ENCODE measurements around the gene ECE1. TPM values are rescaled to one million over a fixed set of nuclear protein-coding genes. Genes with fewer than 3 reads are reported as not detected.

Gene ECE1
- total RNA-seq, 4 donors from 2014 or later = 45.6 to 175 (median 59.1) TPM

GRCh38 chr1:21295002-21295401, 4.7 kb upstream of the ECE1 start:
- Histone ChIP-seq H3K27ac (peak overlapping the region in 1 of 2 donors; percentile 35), H3K4me3 (no peak overlapping the region), H3K36me3 (no peaks in the 10 kb centered on the region), H3K4me1 (no peaks in the 10 kb centered on the region), H3K27me3 (no peaks in the 10 kb centered on the region), H3K9me3 (no peaks in the 10 kb centered on the region)
- DNase-seq = no peak
- intact Hi-C loops (cut with DNase I; ENCODE audit: low total_unique reads) = no loop called here
- TF ChIP-seq CTCF (IDR thresholded peaks at IDR 0.05) = no peak
- TF ChIP-seq POLR2A (IDR thresholded peaks at IDR 0.05) = no peak

GRCh38 chr1:21294266-21294989, 4.2 kb upstream of the ECE1 start:
- H3K4me1 ChIP-seq = peaks cover 0 to 5% of the 10 kb centered on the region in 2 donors
- intact Hi-C loops (cut with DNase I; ENCODE audit: low total_unique reads) = no loop called here

GRCh38 chr1:21293537-21294265, 3.4 kb upstream of the ECE1 start:
- Histone ChIP-seq H3K27me3 (no peaks in the 10 kb centered on the region), H3K9me3 (no peaks in the 10 kb centered on the region), H3K36me3 (no peaks in the 10 kb centered on the region), H3K4me1 (peaks cover 0 to 7% of the 10 kb centered on the region in 2 donors), H3K27ac (peak overlapping the region; percentile 39 to 45), H3K4me3 (no peak overlapping the region)
- TF ChIP-seq POLR2A (IDR thresholded peaks at IDR 0.05) (no peak), CTCF (IDR thresholded peaks at IDR 0.05) (no peak)
- intact Hi-C loops (cut with DNase I; ENCODE audit: low total_unique reads) = no loop called here
- DNase-seq = no peak

More at GRCh38 chr1:21294266-21294989, 4.2 kb upstream of the ECE1 start:
- TF ChIP-seq POLR2A (IDR thresholded peaks at IDR 0.05) (no peak), CTCF (IDR thresholded peaks at IDR 0.05) (no peak)
- Histone ChIP-seq H3K27me3 (no peaks in the 10 kb centered on the region), H3K4me3 (no peak overlapping the region), H3K27ac (peak overlapping the region; percentile 35 to 39), H3K36me3 (no peaks in the 10 kb centered on the region), H3K9me3 (no peaks in the 10 kb centered on the region)
- DNase-seq = no peak

- intact Hi-C loops (cut with DNase I; ENCODE audit: low total_unique reads) = no loop called here
- no peak for DNase-seq
- Histone ChIP-seq H3K4me3 (no peak overlapping the region), H3K27ac (peak overlapping the region; percentile 39 to 45), H3K4me1 (peaks cover 0 to 7% of the 10 kb centered on the region in 2 donors), H3K27me3 (no peaks in the 10 kb centered on the region), H3K9me3 (no peaks in the 10 kb centered on the region), H3K36me3 (no peaks in the 10 kb centered on the region)
- TF ChIP-seq CTCF (IDR thresholded peaks at IDR 0.05) (no peak), POLR2A (IDR thresholded peaks at IDR 0.05) (no peak)
These were observed 2.8 kb upstream of the ECE1 start for GRCh38 chr1:21292984-21293536.

- TF ChIP-seq POLR2A (IDR thresholded peaks at IDR 0.05) (no peak), CTCF (IDR thresholded peaks at IDR 0.05) (no peak)
- Histone ChIP-seq H3K27me3 (no peaks in the 10 kb centered on the region), H3K4me1 (peaks cover 0 to 7% of the 10 kb centered on the region in 2 donors), H3K27ac (peak overlapping the region; percentile 39 to 45), H3K9me3 (no peaks in the 10 kb centered on the region), H3K36me3 (no peaks in the 10 kb centered on the region), H3K4me3 (no peak overlapping the region)
- intact Hi-C loops (cut with DNase I; ENCODE audit: low total_unique reads) = no loop called here
- DNase-seq = no peak
These were observed 2.3 kb upstream of the ECE1 start for GRCh38 chr1:21292503-21292983.

Data from uterus (tissue), 4 donors.